Stimulated activated naive CD8-positive, alpha-beta T cell treated with anti-CD3 and anti-CD28 coated beads, Interleukin-15, amount 100 ng/mL, for 72 hours (primary cell): ENCODE results near the gene USP11.
"Not testable (repeated sequence)": the region's sequence is repeated elsewhere in the genome, so short reads cannot be mapped to it uniquely, and the experiment has no call there.

Experiments
- ATAC-seq: fragments of 150-1000 bp; cut with Tn5 transposase; 2 replicates; pipeline ENCODE4 v1.10.0; 2021; ENCODE audit warnings: mild to moderate bottlenecking, moderate library complexity
- DNase-seq, 2 donors: peaks; one replicate each; pipeline ENCODE4 v3.0.0; 2021 to 2022
- H3K27ac Mint-ChIP-seq, 2 donors: one replicate each; pipeline ENCODE4 v1.8.0; 2022; ENCODE audit warnings: mild to moderate bottlenecking in 2 of 2, mixed read lengths in 2 of 2, moderate library complexity in 2 of 2
- H3K27me3 Mint-ChIP-seq: one replicate; pipeline ENCODE4 v1.8.0; 2022; ENCODE audit warnings: mixed read lengths
- H3K4me1 Mint-ChIP-seq: one replicate; pipeline ENCODE4 v1.8.0; 2022; ENCODE audit warnings: mild to moderate bottlenecking, mixed read lengths
- H3K4me3 Mint-ChIP-seq, 2 donors: one replicate each; pipeline ENCODE4 v1.8.0; 2022; ENCODE audit warnings: mild to moderate bottlenecking in 2 of 2, mixed read lengths in 2 of 2, moderate library complexity in 1 of 2
- H3K9me3 Mint-ChIP-seq, 2 donors: one replicate each; pipeline ENCODE4 v1.8.0; 2022; ENCODE audit warnings: mixed read lengths in 2 of 2

USP11 gene

GRCh38 chrX:47244676-47245075, 11.9 kb downstream of the USP11 start:
- H3K27me3 Mint-ChIP-seq: no peaks in the 10 kb centered on the region
- H3K27ac Mint-ChIP-seq: no peak overlapping the region
- ATAC-seq (no peak), DNase-seq (no peak)
- peaks cover 20% of the 10 kb centered on the region for H3K4me1 Mint-ChIP-seq
- no peak overlapping the region for H3K4me3 Mint-ChIP-seq
- no peaks in the 10 kb centered on the region for H3K9me3 Mint-ChIP-seq

GRCh38 chrX:47245156-47245555, 12.3 kb downstream of the USP11 start:
- no peak overlapping the region for H3K4me3 Mint-ChIP-seq
- peaks cover 20% of the 10 kb centered on the region for H3K4me1 Mint-ChIP-seq
- H3K9me3 Mint-ChIP-seq: no peaks in the 10 kb centered on the region
- ATAC-seq (no peak), DNase-seq (no peak)
- H3K27ac Mint-ChIP-seq: no peak overlapping the region
- H3K27me3 Mint-ChIP-seq: no peaks in the 10 kb centered on the region

- ATAC-seq: peak; percentile 60
- peaks cover 20% of the 10 kb centered on the region for H3K4me1 Mint-ChIP-seq
- DNase-seq: peak in 1 of 2 donors; percentile 19
- H3K27me3 Mint-ChIP-seq: no peaks in the 10 kb centered on the region
- no peak overlapping the region for H3K4me3 Mint-ChIP-seq
- H3K9me3 Mint-ChIP-seq: no peaks in the 10 kb centered on the region
- no peak overlapping the region for H3K27ac Mint-ChIP-seq
Measured at GRCh38 chrX:47247206-47247998, 14.6 kb downstream of the USP11 start.

- DNase-seq (no peak), ATAC-seq (no peak)
- Mint-ChIP-seq H3K27me3 (no peaks in the 10 kb centered on the region), H3K9me3 (no peaks in the 10 kb centered on the region), H3K4me3 (no peak overlapping the region), H3K4me1 (peaks cover 20% of the 10 kb centered on the region), H3K27ac (no peak overlapping the region)
Measured at GRCh38 chrX:47247999-47248320, 15.2 kb downstream of the USP11 start.

GRCh38 chrX:47248576-47248975, 15.8 kb downstream of the USP11 start:
- ATAC-seq (no peak), DNase-seq (no peak)
- Mint-ChIP-seq H3K4me3 (no peak overlapping the region), H3K27me3 (no peaks in the 10 kb centered on the region), H3K9me3 (no peaks in the 10 kb centered on the region), H3K4me1 (peaks cover 20% of the 10 kb centered on the region), H3K27ac (no peak overlapping the region)

- Mint-ChIP-seq H3K4me1 (peaks cover 20% of the 10 kb centered on the region), H3K9me3 (no peaks in the 10 kb centered on the region), H3K27me3 (no peaks in the 10 kb centered on the region), H3K4me3 (no peak overlapping the region), H3K27ac (no peak overlapping the region)
- DNase-seq: no peak
- ATAC-seq: no peak
Measured at GRCh38 chrX:47250017-47250347, 17.2 kb downstream of the USP11 start.

GRCh38 chrX:47257620-47258019, 24.8 kb downstream of the USP11 start:
- not testable (repeated sequence) for H3K9me3 Mint-ChIP-seq, DNase-seq, H3K4me1 Mint-ChIP-seq, H3K4me3 Mint-ChIP-seq, H3K27me3 Mint-ChIP-seq, H3K27ac Mint-ChIP-seq, ATAC-seq

- Mint-ChIP-seq H3K27ac (no peak overlapping the region), H3K4me1 (peaks cover 6% of the 10 kb centered on the region), H3K4me3 (no peak overlapping the region), H3K9me3 (no peaks in the 10 kb centered on the region), H3K27me3 (no peaks in the 10 kb centered on the region)
- DNase-seq: no peak
- ATAC-seq: peak; percentile 45
Measured at GRCh38 chrX:47264483-47265173, 31.8 kb downstream of the USP11 start.

GRCh38 chrX:47266643-47267042, 33.8 kb downstream of the USP11 start:
- H3K4me1 Mint-ChIP-seq: peaks cover 6% of the 10 kb centered on the region
- H3K9me3 Mint-ChIP-seq: no peaks in the 10 kb centered on the region
- ATAC-seq (no peak), DNase-seq (no peak)
- H3K27ac Mint-ChIP-seq: no peak overlapping the region
- no peaks in the 10 kb centered on the region for H3K27me3 Mint-ChIP-seq
- H3K4me3 Mint-ChIP-seq: no peak overlapping the region

- Mint-ChIP-seq H3K4me3 (no peak overlapping the region), H3K4me1 (no peaks in the 10 kb centered on the region), H3K27me3 (no peaks in the 10 kb centered on the region), H3K9me3 (no peaks in the 10 kb centered on the region), H3K27ac (no peak overlapping the region)
- DNase-seq (no peak), ATAC-seq (no peak)
Measured at GRCh38 chrX:47272013-47272408, 39.2 kb downstream of the USP11 start.

- ATAC-seq: no peak
- no peaks in the 10 kb centered on the region for H3K4me1 Mint-ChIP-seq
- H3K27ac Mint-ChIP-seq: peak overlapping the region in 1 of 2 donors; percentile 19
- H3K27me3 Mint-ChIP-seq: no peaks in the 10 kb centered on the region
- no peak overlapping the region for H3K4me3 Mint-ChIP-seq
- DNase-seq: no peak
- H3K9me3 Mint-ChIP-seq: no peaks in the 10 kb centered on the region
Measured at GRCh38 chrX:47273011-47273730, 40.4 kb downstream of the USP11 start.

GRCh38 chrX:47278691-47279090, 45.9 kb downstream of the USP11 start:
- Mint-ChIP-seq H3K4me1 (no peaks in the 10 kb centered on the region), H3K9me3 (no peaks in the 10 kb centered on the region), H3K4me3 (no peak overlapping the region), H3K27me3 (no peaks in the 10 kb centered on the region), H3K27ac (no peak overlapping the region)
- ATAC-seq: no peak
- no peak for DNase-seq

- no peaks in the 10 kb centered on the region for H3K9me3 Mint-ChIP-seq
- no peak overlapping the region for H3K27ac Mint-ChIP-seq
- DNase-seq: peak in 1 of 2 donors; percentile 11
- no peak overlapping the region for H3K4me3 Mint-ChIP-seq
- ATAC-seq: no peak
- peaks cover 7% of the 10 kb centered on the region for H3K4me1 Mint-ChIP-seq
- H3K27me3 Mint-ChIP-seq: no peaks in the 10 kb centered on the region
Measured at GRCh38 chrX:47283015-47283771, 50.4 kb downstream of the USP11 start.

- H3K27ac Mint-ChIP-seq, H3K4me1 Mint-ChIP-seq, DNase-seq, H3K9me3 Mint-ChIP-seq, H3K4me3 Mint-ChIP-seq, ATAC-seq, H3K27me3 Mint-ChIP-seq: not testable (repeated sequence)
Measured at GRCh38 chrX:47284616-47285015, 51.8 kb downstream of the USP11 start.

- peak overlapping the region in 1 of 2 donors; percentile 50 for H3K27ac Mint-ChIP-seq
- no peaks in the 10 kb centered on the region for H3K9me3 Mint-ChIP-seq
- no peaks in the 10 kb centered on the region for H3K27me3 Mint-ChIP-seq
- peaks cover 7% of the 10 kb centered on the region for H3K4me1 Mint-ChIP-seq
- DNase-seq (peak in 1 of 2 donors; percentile 17), ATAC-seq (no peak)
- H3K4me3 Mint-ChIP-seq: peak overlapping the region; percentile 49 to 53
Measured at GRCh38 chrX:47285836-47286320, 53.1 kb downstream of the USP11 start.
